ENCODE data around the gene ZBTB47. TPM values are rescaled to one million over a fixed set of nuclear protein-coding genes. Genes with fewer than 3 reads are reported as not detected.

The ZBTB47 gene
- total RNA-seq, 2 experiments from 2014 or later: 1.0 to 1.1 TPM

GRCh38 chr3:42668793-42669217, 15.3 kb downstream of the ZBTB47 start:
- H3K27ac Mint-ChIP-seq: no peak overlapping the region
- no peak for DNase-seq
- H3K9me3 Mint-ChIP-seq: no peaks in the 10 kb centered on the region
- peaks cover 2% of the 10 kb centered on the region for H3K27me3 Mint-ChIP-seq
- intact Hi-C loops (cut with micrococcal nuclease): no loop called here
- no peaks in the 10 kb centered on the region for H3K4me1 Mint-ChIP-seq (ENCODE audit: low read depth)
- no peaks in the 10 kb centered on the region for H3K36me3 Mint-ChIP-seq
- CTCF ChIA-PET: interaction anchor here (1.4 kb wide), 1 partner anchor 75 kb away, joined by 3 read pairs; no protein-coding TSS in a partner anchor
- POLR2A ChIA-PET: no interaction called here
- H3K4me3 Mint-ChIP-seq: no peak overlapping the region

- CTCF ChIA-PET: interaction anchor here (0.8 kb wide), 1 partner anchor 9 kb away, joined by 3 read pairs; no protein-coding TSS in a partner anchor
Measured at GRCh38 chr3:42670051-42670576, 16.6 kb downstream of the ZBTB47 start.

GRCh38 chr3:42670670-42671069, 17.2 kb downstream of the ZBTB47 start:
- ChIA-PET POLR2A (no interaction called here), CTCF (no interaction called here)
- Mint-ChIP-seq H3K4me1 (ENCODE audit: low read depth) (no peaks in the 10 kb centered on the region), H3K27ac (no peak overlapping the region), H3K36me3 (no peaks in the 10 kb centered on the region), H3K9me3 (peaks cover under 1% of the 10 kb centered on the region), H3K4me3 (no peak overlapping the region), H3K27me3 (peaks cover 2% of the 10 kb centered on the region)
- intact Hi-C loops (cut with micrococcal nuclease): no loop called here
- DNase-seq: no peak

More at GRCh38 chr3:42670051-42670576, 16.6 kb downstream of the ZBTB47 start:
- no peak for DNase-seq
- intact Hi-C loops (cut with micrococcal nuclease): no loop called here
- Mint-ChIP-seq H3K4me1 (ENCODE audit: low read depth) (no peaks in the 10 kb centered on the region), H3K27me3 (peaks cover 2% of the 10 kb centered on the region), H3K9me3 (no peaks in the 10 kb centered on the region), H3K27ac (no peak overlapping the region), H3K4me3 (no peak overlapping the region), H3K36me3 (no peaks in the 10 kb centered on the region)
- POLR2A ChIA-PET: no interaction called here

GRCh38 chr3:42672515-42672914, 19.0 kb downstream of the ZBTB47 start:
- intact Hi-C loops (cut with micrococcal nuclease): no loop called here
- H3K9me3 Mint-ChIP-seq: peaks cover 16% of the 10 kb centered on the region
- H3K36me3 Mint-ChIP-seq: peaks cover 1% of the 10 kb centered on the region
- peaks cover 2% of the 10 kb centered on the region for H3K27me3 Mint-ChIP-seq
- CTCF ChIA-PET: interaction anchor here (1.1 kb wide), 1 partner anchor 12 kb away, joined by 3 read pairs; no protein-coding TSS in a partner anchor
- no peak overlapping the region for H3K27ac Mint-ChIP-seq
- H3K4me3 Mint-ChIP-seq: no peak overlapping the region
- no peak for DNase-seq
- no peaks in the 10 kb centered on the region for H3K4me1 Mint-ChIP-seq (ENCODE audit: low read depth)
- POLR2A ChIA-PET: no interaction called here

GRCh38 chr3:42673082-42673481, 19.6 kb downstream of the ZBTB47 start:
- peaks cover 1% of the 10 kb centered on the region for H3K36me3 Mint-ChIP-seq
- ChIA-PET POLR2A (no interaction called here), CTCF (no interaction called here)
- no peak for DNase-seq
- intact Hi-C loops (cut with micrococcal nuclease): no loop called here
- H3K27me3 Mint-ChIP-seq: peaks cover 2% of the 10 kb centered on the region
- no peak overlapping the region for H3K4me3 Mint-ChIP-seq
- H3K27ac Mint-ChIP-seq: no peak overlapping the region
- peaks cover 22% of the 10 kb centered on the region for H3K9me3 Mint-ChIP-seq
- no peaks in the 10 kb centered on the region for H3K4me1 Mint-ChIP-seq (ENCODE audit: low read depth)

GRCh38 chr3:42674146-42674545, 20.6 kb downstream of the ZBTB47 start:
- Mint-ChIP-seq H3K9me3 (peaks cover 32% of the 10 kb centered on the region), H3K36me3 (peaks cover 4% of the 10 kb centered on the region), H3K27ac (no peak overlapping the region), H3K4me3 (no peak overlapping the region), H3K27me3 (no peaks in the 10 kb centered on the region), H3K4me1 (ENCODE audit: low read depth) (peaks cover 4% of the 10 kb centered on the region)
- POLR2A ChIA-PET: no interaction called here
- intact Hi-C loops (cut with micrococcal nuclease): no loop called here
- no peak for DNase-seq
- CTCF ChIA-PET: no interaction called here

GRCh38 chr3:42675909-42676308, 22.4 kb downstream of the ZBTB47 start:
- peaks cover 8% of the 10 kb centered on the region for H3K4me1 Mint-ChIP-seq (ENCODE audit: low read depth)
- H3K4me3 Mint-ChIP-seq: no peak overlapping the region
- no peaks in the 10 kb centered on the region for H3K27me3 Mint-ChIP-seq
- intact Hi-C loops (cut with micrococcal nuclease): no loop called here
- DNase-seq: no peak
- CTCF ChIA-PET: no interaction called here
- peaks cover 37% of the 10 kb centered on the region for H3K9me3 Mint-ChIP-seq
- peaks cover 4% of the 10 kb centered on the region for H3K36me3 Mint-ChIP-seq
- POLR2A ChIA-PET: no interaction called here
- no peak overlapping the region for H3K27ac Mint-ChIP-seq

GRCh38 chr3:42678447-42678846, 24.9 kb downstream of the ZBTB47 start:
- Mint-ChIP-seq H3K9me3 (peaks cover 37% of the 10 kb centered on the region), H3K4me1 (ENCODE audit: low read depth) (peaks cover 8% of the 10 kb centered on the region), H3K4me3 (no peak overlapping the region), H3K27ac (no peak overlapping the region), H3K27me3 (peaks cover 6% of the 10 kb centered on the region), H3K36me3 (peaks cover 4% of the 10 kb centered on the region)
- POLR2A ChIA-PET: no interaction called here
- DNase-seq: no peak
- intact Hi-C loops (cut with micrococcal nuclease): no loop called here
- CTCF ChIA-PET: no interaction called here

GRCh38 chr3:42680271-42680670, 26.8 kb downstream of the ZBTB47 start:
- Mint-ChIP-seq H3K27me3 (peaks cover 7% of the 10 kb centered on the region), H3K9me3 (peaks cover 37% of the 10 kb centered on the region)

GRCh38 chr3:42680806-42681205, 27.3 kb downstream of the ZBTB47 start:
- Mint-ChIP-seq H3K4me1 (ENCODE audit: low read depth) (peaks cover 12% of the 10 kb centered on the region), H3K27me3 (peaks cover 12% of the 10 kb centered on the region), H3K36me3 (peaks cover 4% of the 10 kb centered on the region), H3K4me3 (no peak overlapping the region), H3K9me3 (peaks cover 35% of the 10 kb centered on the region), H3K27ac (no peak overlapping the region)
- ChIA-PET CTCF (no interaction called here), POLR2A (no interaction called here)
- intact Hi-C loops (cut with micrococcal nuclease): no loop called here
- no peak for DNase-seq

More at GRCh38 chr3:42680271-42680670, 26.8 kb downstream of the ZBTB47 start:
- Mint-ChIP-seq H3K4me1 (ENCODE audit: low read depth) (peaks cover 10% of the 10 kb centered on the region), H3K4me3 (no peak overlapping the region), H3K36me3 (peaks cover 4% of the 10 kb centered on the region), H3K27ac (no peak overlapping the region)
- ChIA-PET CTCF (no interaction called here), POLR2A (no interaction called here)
- no peak for DNase-seq
- intact Hi-C loops (cut with micrococcal nuclease): no loop called here

GRCh38 chr3:42681361-42682038, 28.0 kb downstream of the ZBTB47 start:
- DNase-seq: no peak
- peaks cover 28% of the 10 kb centered on the region for H3K9me3 Mint-ChIP-seq
- peaks cover 3% of the 10 kb centered on the region for H3K36me3 Mint-ChIP-seq
- peaks cover 14% of the 10 kb centered on the region for H3K4me1 Mint-ChIP-seq (ENCODE audit: low read depth)
- intact Hi-C loops (cut with micrococcal nuclease): no loop called here
- H3K4me3 Mint-ChIP-seq: no peak overlapping the region
- ChIA-PET CTCF (interaction anchor here (0.6 kb wide), 1 partner anchor 40 kb away, joined by 3 read pairs; no protein-coding TSS in a partner anchor), POLR2A (no interaction called here)
- no peak overlapping the region for H3K27ac Mint-ChIP-seq
- H3K27me3 Mint-ChIP-seq: peaks cover 19% of the 10 kb centered on the region

- Mint-ChIP-seq H3K27me3 (peaks cover 23% of the 10 kb centered on the region), H3K4me3 (no peak overlapping the region), H3K9me3 (peaks cover 21% of the 10 kb centered on the region), H3K27ac (no peak overlapping the region), H3K36me3 (peaks cover 3% of the 10 kb centered on the region), H3K4me1 (ENCODE audit: low read depth) (peaks cover 14% of the 10 kb centered on the region)
- POLR2A ChIA-PET: no interaction called here
- intact Hi-C loops (cut with micrococcal nuclease): no loop called here
- DNase-seq: no peak
- CTCF ChIA-PET: no interaction called here
Measured at GRCh38 chr3:42682301-42683070, 29.0 kb downstream of the ZBTB47 start.
